Bronchial epithelial cell (primary cell): ENCODE measurements around the gene KCTD10. TPM values are rescaled to one million over a fixed set of nuclear protein-coding genes. Genes with fewer than 3 reads are reported as not detected.

Source experiments
- DNase-seq: peaks from one replicate; pipeline ENCODE4 v3.0.0-alpha.2; 2010; ENCODE audit warnings: low read depth
- FAIRE-seq: peaks from 2 replicates; lab custom pipeline; 2011; peaks lifted over from hg19 to GRCh38; lab: Jason Lieb, UNC
- H3K27me3 ChIP-seq: 2 replicates; pipeline ENCODE4 v1.5.1; 2011; ENCODE audit warnings: low read length; ENCODE audit not compliant: control insufficient read depth, insufficient read depth
- H3K36me3 ChIP-seq: 2 replicates; pipeline ENCODE4 v1.5.1; 2011; ENCODE audit warnings: low read length; ENCODE audit not compliant: control insufficient read depth, insufficient read depth
- H3K4me3 ChIP-seq: 2 replicates; pipeline ENCODE4 v1.5.1; 2011; ENCODE audit warnings: mild to moderate bottlenecking, low read depth, low read length, control low read depth
- CTCF ChIP-seq: IDR thresholded peaks from 2 replicates; pipeline ENCODE4 v1.5.1; 2011; ENCODE audit warnings: mild to moderate bottlenecking, moderate library complexity, low read length, control low read depth, inconsistent platforms; ENCODE audit not compliant: insufficient read depth, severe bottlenecking
- total RNA-seq: library from RNA; depleted of rRNA; stranded (reverse); fragments of >200 nt; gene quantifications from 2 replicates; pipeline ENCODE4 v1.2.1, GENCODE V29; 2014

Gene KCTD10
- total RNA-seq, 1 donor from 2014 or later = 20.8 TPM

GRCh38 chr12:109450980-109451379, 26.1 kb downstream of the KCTD10 start:
- DNase-seq = no peak
- H3K4me3 ChIP-seq = no peak overlapping the region
- H3K36me3 ChIP-seq = peaks cover 31% of the 10 kb centered on the region
- TF ChIP-seq CTCF = no peak
- no peak for FAIRE-seq
- H3K27me3 ChIP-seq = no peaks in the 10 kb centered on the region

GRCh38 chr12:109449845-109450532, 27.1 kb downstream of the KCTD10 start:
- TF ChIP-seq CTCF = no peak
- Histone ChIP-seq H3K4me3 (no peak overlapping the region), H3K27me3 (no peaks in the 10 kb centered on the region), H3K36me3 (peaks cover 23% of the 10 kb centered on the region)
- FAIRE-seq (no peak), DNase-seq (no peak)

- FAIRE-seq = no peak
- no peak for TF ChIP-seq CTCF
- peaks cover 19% of the 10 kb centered on the region for H3K36me3 ChIP-seq
Measured at GRCh38 chr12:109448707-109449390, 28.3 kb downstream of the KCTD10 start.

GRCh38 chr12:109448272-109448671, 28.8 kb downstream of the KCTD10 start:
- Histone ChIP-seq H3K4me3 (no peak overlapping the region), H3K27me3 (no peaks in the 10 kb centered on the region), H3K36me3 (peaks cover 16% of the 10 kb centered on the region)
- DNase-seq (no peak), FAIRE-seq (no peak)
- no peak for TF ChIP-seq CTCF

More at GRCh38 chr12:109448707-109449390, 28.3 kb downstream of the KCTD10 start:
- DNase-seq = no peak
- Histone ChIP-seq H3K4me3 (no peak overlapping the region), H3K27me3 (no peaks in the 10 kb centered on the region)

GRCh38 chr12:109447482-109447881, 29.6 kb downstream of the KCTD10 start:
- Histone ChIP-seq H3K4me3 (no peak overlapping the region), H3K27me3 (no peaks in the 10 kb centered on the region), H3K36me3 (peaks cover 13% of the 10 kb centered on the region)
- TF ChIP-seq CTCF = no peak
- no peak for DNase-seq
- FAIRE-seq = no peak
